Endodermal cell (in vitro differentiated cells): ENCODE measurements around the gene OR2B2. TPM values are rescaled to one million over a fixed set of nuclear protein-coding genes. Genes with fewer than 3 reads are reported as not detected.

Source experiments
- DNase-seq: peaks from one replicate; pipeline ENCODE4 v3.0.0-alpha.2; 2017
- H3K27ac ChIP-seq: 2 replicates; pipeline ENCODE4 v1.5.1; 2013; ENCODE audit warnings: mild to moderate bottlenecking, low read depth, low read length, moderate library complexity
- H3K27me3 ChIP-seq: 2 replicates; pipeline ENCODE4 v1.6.1; 2013; ENCODE audit warnings: mild to moderate bottlenecking, low read length, moderate library complexity; ENCODE audit not compliant: insufficient read depth, control insufficient read depth, poor library complexity, severe bottlenecking
- H3K36me3 ChIP-seq: 2 replicates; pipeline ENCODE4 v1.7.0; 2013; ENCODE audit warnings: mild to moderate bottlenecking, low read length, moderate library complexity; ENCODE audit not compliant: control insufficient read depth, insufficient read depth
- H3K4me1 ChIP-seq: one replicate; pipeline ENCODE4 v1.7.0; 2013; ENCODE audit warnings: low read length; ENCODE audit not compliant: control insufficient read depth, insufficient read depth
- H3K4me3 ChIP-seq: 2 replicates; pipeline ENCODE4 v1.5.1; 2013; ENCODE audit warnings: mild to moderate bottlenecking, low read length, moderate library complexity
- H3K9ac ChIP-seq: 2 replicates; pipeline ENCODE4 v1.6.1; 2013; ENCODE audit warnings: mild to moderate bottlenecking, low read length, moderate library complexity; ENCODE audit not compliant: poor library complexity, severe bottlenecking; ENCODE audit errors: extremely low read depth
- H3K9me3 ChIP-seq: 2 replicates; pipeline ENCODE4 v1.6.1; 2013; ENCODE audit warnings: mild to moderate bottlenecking, low read length, moderate library complexity; ENCODE audit not compliant: control insufficient read depth
- H3K27ac Mint-ChIP-seq: 2 replicates; pipeline ENCODE4 v1.8.0; 2020; ENCODE audit warnings: mixed read lengths
- H3K27me3 Mint-ChIP-seq: 2 replicates; pipeline ENCODE4 v1.8.0; 2021; ENCODE audit warnings: mild to moderate bottlenecking, mixed read lengths; ENCODE audit not compliant: insufficient read depth
- H3K36me3 Mint-ChIP-seq: 2 replicates; pipeline ENCODE4 v1.8.0; 2020; ENCODE audit warnings: low read depth, mixed read lengths
- H3K4me1 Mint-ChIP-seq: 2 replicates; pipeline ENCODE4 v1.8.0; 2020; ENCODE audit warnings: mixed read lengths
- H3K4me3 Mint-ChIP-seq: 2 replicates; pipeline ENCODE4 v1.8.0; 2020; ENCODE audit warnings: mild to moderate bottlenecking, moderate library complexity, mixed read lengths
- H3K9me3 Mint-ChIP-seq: 2 replicates; pipeline ENCODE4 v1.8.0; 2020; ENCODE audit warnings: mild to moderate bottlenecking, mixed read lengths
- CTCF ChIP-seq: fragments of 200-600 bp; sonication (generic); conservative IDR thresholded peaks from 2 replicates; pipeline ENCODE4 v1.5.0; 2021; ENCODE audit warnings: antibody characterized with exemption, mild to moderate bottlenecking
- WGBS, 2 experiments: methylation state at CpG; one replicate each; pipeline versions ENCODE4 v1.1.5 to v1.1.7; 2013; ENCODE audit warnings: missing lambda C conversion rate in 2 of 2, mixed read lengths in 1 of 2; ENCODE audit not compliant: insufficient coverage in 1 of 2, insufficient read length in 1 of 2; 5-methylcytosine and 5-hydroxymethylcytosine counted together
- total RNA-seq, 2 donors: library from RNA; stranded (reverse); fragmentation: NEBNext Ultra II Directional in 1 of 2; extraction: Animal tissue kit (Norgen Biotek cat#: 25700) in 1 of 2; gene quantifications; 2 replicates in 1 of 2; 3 replicates in 1 of 2; pipeline ENCODE4 v1.2.1, GENCODE V29; 2021

OR2B2 gene
- total RNA-seq, 2 donors from 2014 or later: not detected

GRCh38 chr6:27873021-27873940, 38.9 kb downstream of the OR2B2 start:
- Mint-ChIP-seq H3K9me3 (peaks cover 3% of the 10 kb centered on the region), H3K27me3 (no peaks in the 10 kb centered on the region), H3K36me3 (no peaks in the 10 kb centered on the region), H3K4me1 (peaks cover 21% of the 10 kb centered on the region), H3K4me3 (peak overlapping the region; percentile 83), H3K27ac (peak overlapping the region; percentile 99)
- 50 to 55% methylated on average over 49 to 50 of the region's 50 CpGs for WGBS, 2 experiments
- peak overlapping the region; percentile 59 for H3K27ac ChIP-seq
- H3K27me3 ChIP-seq: no peaks in the 10 kb centered on the region
- H3K4me1 ChIP-seq: no peaks in the 10 kb centered on the region
- H3K9ac ChIP-seq: peak overlapping the region; percentile 89
- peak overlapping the region; percentile 81 for H3K4me3 ChIP-seq
- DNase-seq: peak; percentile 84
- TF ChIP-seq CTCF: no peak
- no peaks in the 10 kb centered on the region for H3K36me3 ChIP-seq
- no peaks in the 10 kb centered on the region for H3K9me3 ChIP-seq

GRCh38 chr6:27872642-27873020, 39.6 kb downstream of the OR2B2 start:
- 59 to 61% methylated on average over 16 of the region's 16 CpGs for WGBS, 2 experiments
- peak overlapping the region; percentile 89 for H3K9ac ChIP-seq
- no peaks in the 10 kb centered on the region for H3K27me3 Mint-ChIP-seq

More at GRCh38 chr6:27872642-27873020, 39.6 kb downstream of the OR2B2 start:
- peak overlapping the region; percentile 77 for H3K27ac ChIP-seq
- peaks cover 27% of the 10 kb centered on the region for H3K4me1 Mint-ChIP-seq
- no peaks in the 10 kb centered on the region for H3K9me3 ChIP-seq
- H3K36me3 ChIP-seq: no peaks in the 10 kb centered on the region
- H3K4me3 ChIP-seq: peak overlapping the region; percentile 81
- no peaks in the 10 kb centered on the region for H3K27me3 ChIP-seq
- H3K36me3 Mint-ChIP-seq: no peaks in the 10 kb centered on the region
- no peaks in the 10 kb centered on the region for H3K4me1 ChIP-seq
- DNase-seq: no peak
- peak overlapping the region; percentile 99 for H3K27ac Mint-ChIP-seq
- peak overlapping the region; percentile 83 for H3K4me3 Mint-ChIP-seq
- peaks cover 3% of the 10 kb centered on the region for H3K9me3 Mint-ChIP-seq
- TF ChIP-seq CTCF: no peak
